HEK293T (cell line): ENCODE data around the gene TRDMT1.

ENCODE experiments used
- ELF4 ChIP-seq: fragments of 450-650 bp; IDR thresholded peaks from 2 replicates; pipeline ENCODE4 v1.6.1; 2017; ENCODE audit warnings: antibody characterized with exemption
- FOXA1 ChIP-seq: fragments of 450-650 bp; IDR thresholded peaks from 2 replicates; pipeline ENCODE4 v1.6.1; 2016; ENCODE audit warnings: mild to moderate bottlenecking
- FOXK2 ChIP-seq: fragments of 450-650 bp; IDR thresholded peaks from 2 replicates; pipeline ENCODE4 v1.6.1; 2016; ENCODE audit warnings: mild to moderate bottlenecking
- FOXM1 ChIP-seq: fragments of 450-650 bp; IDR thresholded peaks from 2 replicates; pipeline ENCODE4 v1.6.1; 2017; ENCODE audit warnings: mild to moderate bottlenecking, borderline replicate concordance
- SP1 ChIP-seq: fragments of 450-650 bp; IDR thresholded peaks from 2 replicates; pipeline ENCODE4 v1.6.1; 2017

DNA sequence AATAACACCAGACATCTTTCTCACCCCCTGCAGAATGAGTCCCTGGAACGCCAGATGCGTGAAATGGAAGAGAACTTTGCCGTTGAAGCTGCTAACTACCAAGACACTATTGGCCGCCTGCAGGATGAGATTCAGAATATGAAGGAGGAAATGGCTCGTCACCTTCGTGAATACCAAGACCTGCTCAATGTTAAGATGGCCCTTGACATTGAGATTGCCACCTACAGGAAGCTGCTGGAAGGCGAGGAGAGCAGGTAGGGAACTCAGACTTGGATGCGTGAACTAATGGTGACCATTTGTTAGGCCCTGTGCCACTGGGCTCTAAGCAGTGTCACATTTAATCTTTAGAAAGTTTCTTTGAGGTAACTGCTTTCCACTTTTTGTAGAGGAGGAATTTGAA, 33.7 kb upstream of the TRDMT1 start:
- no peak for TF ChIP-seq FOXA1
- TF ChIP-seq ELF4: no peak
- TF ChIP-seq FOXM1: no peak
- no peak for TF ChIP-seq FOXK2
- TF ChIP-seq SP1: no peak
